GM18520 (cell line): ENCODE measurements around the gene PLEKHH1.
"Not testable (repeated sequence)": the region's sequence is repeated elsewhere in the genome, so short reads cannot be mapped to it uniquely, and the experiment has no call there.

ENCODE experiments used
- ATAC-seq: cut with Tn5 transposase; IDR thresholded peaks from one replicate; pipeline ENCODE4 v1.9.1; 2021; ENCODE audit not compliant: unreplicated experiment

PLEKHH1 gene

DNA sequence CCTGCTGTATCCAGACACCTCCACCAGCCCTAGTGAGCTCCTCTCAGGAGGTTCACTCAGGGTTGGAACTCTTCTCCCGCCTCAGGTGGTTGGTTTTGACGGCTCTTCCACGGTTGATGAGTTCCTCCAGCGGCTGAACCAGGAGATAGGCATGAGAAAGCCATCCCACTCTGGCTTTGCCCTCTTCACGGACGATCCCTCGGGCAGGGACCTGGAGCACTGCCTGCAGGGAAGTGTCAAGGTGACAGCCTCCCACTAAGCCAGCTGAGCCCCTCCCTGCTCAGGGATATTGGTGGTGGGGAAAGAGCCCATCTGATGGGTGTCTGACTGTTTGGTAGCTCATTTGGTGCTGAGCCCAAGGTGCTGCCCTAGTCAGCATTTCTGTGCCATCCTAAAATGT lies 46.5 kb downstream of the PLEKHH1 start:
- no peak for ATAC-seq

DNA sequence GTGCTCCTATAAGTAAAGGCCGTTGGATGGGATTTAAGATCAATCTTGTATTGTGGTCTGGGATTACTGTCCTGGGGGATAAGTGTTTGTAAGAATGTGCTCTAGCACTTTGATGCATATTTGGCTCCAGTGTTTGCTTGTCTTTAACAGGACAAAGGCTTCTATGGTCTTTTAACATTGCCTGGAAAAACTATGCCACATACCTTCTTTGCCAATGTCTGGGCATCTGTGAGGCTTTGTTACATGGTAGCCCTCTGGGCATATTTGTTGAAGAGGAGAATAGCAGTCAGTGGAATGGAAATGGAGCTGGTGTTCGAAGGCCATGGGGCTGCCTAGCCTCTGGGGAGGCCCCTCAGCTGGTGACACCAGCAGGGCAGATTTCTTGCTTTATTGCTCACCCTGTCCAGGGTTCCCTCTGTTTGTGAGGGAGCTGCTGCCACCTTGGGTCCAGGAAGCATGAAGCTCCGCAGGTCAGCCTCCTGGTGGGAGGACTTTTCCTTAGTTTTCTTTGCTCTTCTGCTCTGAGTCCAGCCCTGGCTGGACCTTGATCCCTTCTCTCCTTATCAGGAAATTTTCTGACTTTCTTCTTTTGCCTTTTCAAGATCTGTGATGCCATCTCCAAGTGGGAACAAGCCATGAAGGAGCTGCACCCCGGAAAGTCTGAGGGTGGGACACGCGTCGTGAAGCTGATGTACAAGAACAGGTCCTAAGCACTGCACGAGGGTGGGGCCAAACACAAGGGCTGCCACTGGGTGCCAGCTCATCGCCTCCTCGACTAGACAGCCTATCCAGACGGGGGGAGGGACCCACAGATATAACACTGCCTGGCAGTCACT lies 47.5 kb downstream of the PLEKHH1 start:
- ATAC-seq: no peak

DNA sequence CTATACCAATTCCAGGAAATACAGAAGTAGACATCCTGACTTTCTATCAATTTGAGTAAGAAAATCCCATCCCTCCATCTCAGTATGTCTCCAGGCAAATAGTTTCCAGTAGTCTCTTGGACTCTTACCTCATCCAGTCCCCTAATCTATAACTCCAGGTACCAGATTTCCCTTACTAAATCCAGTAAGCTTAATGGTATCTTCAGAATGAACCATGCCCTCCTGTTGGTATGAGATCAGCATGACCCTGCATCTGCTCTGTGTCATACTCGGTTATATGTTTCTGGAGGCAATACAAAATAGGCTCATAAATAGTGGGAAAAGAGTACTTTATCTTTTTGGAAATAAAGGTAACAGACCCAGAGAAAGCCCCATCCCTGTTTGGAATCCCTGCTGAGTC lies 48.6 kb downstream of the PLEKHH1 start:
- ATAC-seq: no peak

DNA sequence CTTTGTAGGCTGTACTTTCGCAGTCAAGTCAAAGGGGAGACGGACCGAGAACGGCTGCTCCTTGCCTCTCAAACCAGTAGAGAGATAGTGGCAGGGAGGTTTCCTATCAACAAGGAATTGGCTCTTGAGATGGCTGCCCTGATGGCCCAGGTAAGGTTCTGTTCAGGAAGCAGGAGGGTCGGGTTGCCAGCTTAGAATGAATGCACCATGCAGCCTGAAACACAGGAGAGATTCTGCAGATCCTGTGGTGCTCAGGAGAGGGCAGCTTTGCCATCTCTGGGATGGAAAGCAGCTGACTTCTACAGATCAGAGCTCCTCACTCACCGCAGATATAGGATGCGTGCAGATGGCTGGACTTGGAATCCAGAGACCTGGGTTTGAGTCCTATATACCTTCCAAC lies 49.0 kb downstream of the PLEKHH1 start:
- ATAC-seq: no peak

DNA sequence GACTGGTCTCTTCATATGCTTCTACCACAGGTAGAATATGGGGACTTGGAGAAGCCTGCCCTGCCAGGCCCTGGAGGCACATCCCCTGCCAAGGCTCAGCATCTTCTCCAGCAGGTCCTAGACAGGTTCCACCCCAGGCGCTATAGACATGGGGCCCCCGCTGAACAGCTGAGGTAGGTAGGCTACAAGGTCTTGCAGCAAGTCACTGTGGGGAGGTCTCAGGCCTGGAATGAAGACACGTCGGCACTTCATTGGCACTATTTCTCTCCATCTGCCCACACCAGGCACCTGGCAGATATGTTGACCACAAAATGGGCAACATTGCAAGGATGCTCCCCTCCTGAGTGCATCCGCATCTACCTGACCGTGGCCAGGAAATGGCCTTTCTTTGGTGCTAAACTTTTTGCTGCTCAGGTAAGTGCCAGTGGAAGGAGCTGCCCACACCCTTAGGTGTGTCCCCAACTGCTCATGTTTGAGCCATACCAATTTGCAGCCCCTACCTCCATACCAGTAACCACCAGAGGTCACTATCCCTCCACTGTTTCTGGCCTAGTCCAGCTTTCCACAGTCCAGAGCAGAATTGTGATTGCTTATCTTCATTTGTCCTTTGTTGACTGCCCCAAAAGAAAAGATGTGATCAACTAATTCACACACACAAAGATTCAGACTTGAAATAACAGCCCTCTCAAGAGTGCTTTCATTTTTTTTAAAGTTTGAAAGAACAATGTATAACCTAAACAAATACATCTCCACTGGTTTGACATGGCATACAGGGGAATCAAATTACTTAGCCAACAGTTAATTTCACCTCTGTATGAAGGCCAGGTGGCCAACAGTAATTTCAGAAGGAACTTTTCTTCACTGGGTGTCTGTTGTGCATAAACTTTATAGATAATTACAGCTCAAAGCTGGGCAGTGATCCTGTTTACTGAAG lies 50.9 kb downstream of the PLEKHH1 start:
- no peak for ATAC-seq

DNA sequence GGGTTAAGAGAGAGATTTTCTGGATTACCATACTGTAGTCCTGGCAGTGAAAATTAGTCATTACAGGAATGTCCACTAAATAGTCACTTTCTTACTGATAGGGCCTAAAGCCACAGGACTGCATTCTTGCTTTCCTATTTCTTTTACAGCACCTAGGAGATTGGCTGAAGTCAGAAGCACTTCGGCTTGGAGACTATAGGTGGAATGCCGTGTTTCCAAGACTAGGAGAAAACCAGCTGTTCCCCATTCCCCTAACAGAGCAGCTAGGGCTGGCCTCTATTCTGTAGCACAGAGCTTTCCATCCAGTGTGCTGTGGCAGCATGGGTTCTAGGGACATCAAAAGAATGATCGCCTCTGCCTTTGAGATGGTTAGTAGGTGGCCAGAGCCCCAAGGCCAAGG lies 51.9 kb downstream of the PLEKHH1 start:
- no peak for ATAC-seq

DNA sequence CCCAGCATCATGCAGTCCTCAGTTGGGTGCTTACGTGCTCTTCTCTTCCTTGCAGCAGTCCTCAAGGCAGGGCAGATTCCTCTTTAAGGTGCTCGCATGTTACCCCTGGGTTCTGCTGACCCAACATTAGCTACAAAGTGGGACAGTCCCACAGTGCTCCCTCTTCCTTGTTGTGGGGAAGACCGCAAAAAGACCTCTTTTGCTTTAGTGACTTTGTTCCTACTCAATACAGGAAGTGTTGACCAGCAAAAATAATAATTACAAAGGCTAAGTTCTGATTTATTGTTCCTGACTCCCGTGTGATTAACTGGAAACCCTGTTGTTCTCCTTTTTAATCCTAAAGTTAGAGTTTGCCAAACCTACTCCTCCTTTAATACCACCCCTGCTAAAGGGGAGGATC lies 53.3 kb downstream of the PLEKHH1 start:
- no peak for ATAC-seq

DNA sequence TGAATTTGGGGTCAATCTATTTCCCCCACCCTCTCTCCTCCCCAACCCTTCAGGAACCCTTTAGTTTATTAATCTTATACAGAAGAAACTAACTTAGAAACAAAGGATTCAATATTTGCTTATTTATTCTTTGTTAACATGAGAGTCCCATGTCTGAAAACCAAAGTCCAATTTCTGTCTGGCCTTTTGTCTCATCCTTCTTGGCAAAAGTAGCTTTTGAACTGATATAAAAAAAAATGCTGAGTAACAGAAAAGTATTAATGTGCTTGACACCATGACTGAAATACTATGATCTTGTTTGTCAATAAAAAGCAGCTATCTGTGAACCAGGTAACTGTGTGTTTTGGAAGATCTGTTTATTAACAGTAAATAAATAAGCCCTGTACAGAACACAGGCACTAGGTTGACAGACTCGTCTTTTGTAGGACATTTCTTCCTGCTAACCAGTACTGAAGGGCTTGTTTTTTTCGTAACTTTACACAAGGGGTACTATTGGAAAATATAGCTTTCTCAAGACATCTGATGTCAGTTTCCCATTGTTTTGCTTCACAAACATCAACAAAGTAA lies 56.2 kb downstream of the PLEKHH1 start:
- no peak for ATAC-seq

DNA sequence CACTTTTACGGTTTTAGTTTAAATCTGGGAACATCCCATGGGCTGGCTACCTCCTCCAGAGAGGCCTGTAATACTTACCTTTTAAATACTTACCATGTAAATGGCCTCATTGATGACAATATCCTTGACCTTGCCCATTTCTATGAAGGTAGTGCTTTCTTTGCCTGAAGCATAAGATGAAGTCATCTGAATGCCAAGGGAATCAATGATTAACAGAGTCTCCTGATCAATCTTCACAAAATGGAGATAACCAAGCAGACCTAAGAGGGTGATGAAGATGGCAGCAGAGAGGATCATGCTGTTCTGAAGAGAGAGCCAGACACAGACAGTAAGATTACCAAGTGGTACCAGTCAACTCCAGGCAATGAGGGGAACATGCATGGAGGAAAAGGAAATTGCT lies 60.6 kb downstream of the PLEKHH1 start:
- ATAC-seq: not testable (repeated sequence)

DNA sequence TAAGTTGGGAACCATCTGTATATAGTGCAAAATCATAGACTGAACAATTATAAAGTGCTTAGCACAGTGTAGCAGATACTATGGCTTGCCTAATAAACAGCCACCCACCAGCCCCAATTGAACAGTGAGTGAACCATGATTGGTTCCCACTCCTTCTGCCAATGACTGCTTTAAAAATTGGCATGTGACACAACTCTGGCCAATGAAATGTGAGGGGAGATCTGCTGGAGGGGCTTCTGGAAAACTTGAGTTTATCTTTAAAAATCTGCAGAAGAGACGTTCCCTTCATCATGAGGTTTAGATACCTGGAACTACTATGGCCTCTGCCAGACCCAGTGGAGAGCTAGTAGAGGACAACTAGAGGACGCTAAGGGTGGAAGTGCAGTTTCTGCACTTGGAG lies 62.3 kb downstream of the PLEKHH1 start:
- ATAC-seq: no peak

DNA sequence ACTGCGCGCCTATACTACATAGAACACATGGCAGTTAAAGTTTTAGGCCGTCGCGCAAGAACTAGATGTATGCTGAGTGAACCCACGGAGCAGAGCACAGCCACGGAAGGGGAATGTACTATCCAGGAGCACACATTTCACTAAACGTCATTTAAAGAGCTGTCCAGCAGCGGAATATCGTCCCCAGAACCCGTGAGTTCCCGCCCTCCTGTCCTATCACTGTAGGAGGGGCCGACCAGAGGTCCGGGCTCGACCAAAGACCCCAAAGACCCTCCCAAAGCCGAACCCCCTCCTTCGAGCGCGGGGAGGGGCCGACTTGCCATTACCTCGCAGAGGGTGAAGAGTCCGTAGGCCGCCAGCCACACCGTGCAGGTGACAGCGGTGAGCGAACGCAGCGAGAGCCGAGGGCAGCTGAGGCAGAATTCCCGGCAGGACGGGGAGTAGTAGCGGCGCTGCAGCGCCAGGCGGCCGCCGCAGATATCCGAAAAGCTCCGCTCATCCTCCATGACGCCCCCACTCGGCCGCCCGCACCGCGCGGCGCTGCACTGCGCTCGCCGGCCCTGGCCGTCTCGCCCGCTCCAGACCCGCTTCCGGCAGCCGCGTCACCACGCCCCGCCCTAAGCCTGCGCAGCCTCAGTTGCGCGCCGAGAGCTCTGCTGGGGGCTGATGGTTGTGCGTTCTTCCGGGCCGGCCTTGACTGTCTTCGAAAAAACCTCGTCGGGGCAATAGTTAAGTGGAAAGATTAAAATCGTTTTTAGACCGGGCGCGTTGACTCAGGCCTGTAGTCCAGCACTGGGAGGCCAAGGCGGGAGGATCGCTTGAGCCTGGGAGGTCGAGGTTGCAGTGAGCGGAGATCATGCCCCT lies 66.8 kb downstream of the PLEKHH1 start, which contains the start of gene PIGH:
Gene PIGH (minus strand): TSS at position 571 of the 864 bp plus-strand sequence. CDS start 65 bp downstream, at position 506.
- ATAC-seq: peak; percentile 87

DNA sequence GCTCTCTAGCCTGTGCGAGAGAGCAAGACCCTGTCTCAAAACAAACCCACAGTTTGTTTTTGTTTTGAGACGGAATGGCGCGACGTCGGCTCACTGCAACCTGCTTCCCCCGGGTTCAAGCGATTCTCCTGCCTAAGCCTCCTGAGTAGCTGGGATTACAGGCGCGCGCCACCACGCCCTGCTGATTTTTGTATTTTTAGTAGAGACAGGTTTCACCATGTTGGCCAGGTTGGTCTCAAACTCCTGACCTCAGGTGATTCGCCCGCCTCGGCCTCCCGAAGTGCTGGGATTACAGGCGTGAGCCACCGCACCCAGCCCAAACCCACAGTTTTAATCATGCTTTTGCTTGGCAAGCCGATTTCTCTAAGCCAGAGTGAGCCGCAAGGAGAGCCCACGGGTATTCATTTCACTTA lies 67.5 kb downstream of the PLEKHH1 start:
- ATAC-seq: not testable (repeated sequence)

DNA sequence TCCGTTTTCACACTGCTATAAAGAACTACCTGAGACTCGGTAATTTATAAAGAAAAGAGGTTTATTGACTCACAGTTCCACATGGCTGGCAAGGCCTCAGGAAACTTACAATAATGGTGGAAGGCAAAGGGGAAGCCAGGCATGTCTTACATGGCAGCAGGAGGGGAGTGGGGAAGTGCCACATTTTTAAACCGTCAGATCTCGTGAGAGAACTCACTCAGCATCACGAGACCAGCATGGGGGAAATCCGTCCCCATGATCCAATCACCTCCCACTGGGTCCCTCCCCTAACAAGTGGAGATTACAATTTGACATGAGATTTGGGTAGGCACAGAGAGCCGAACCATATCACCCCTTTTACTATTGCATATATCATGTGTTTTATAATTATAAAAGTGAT lies 69.0 kb downstream of the PLEKHH1 start:
- no peak for ATAC-seq

DNA sequence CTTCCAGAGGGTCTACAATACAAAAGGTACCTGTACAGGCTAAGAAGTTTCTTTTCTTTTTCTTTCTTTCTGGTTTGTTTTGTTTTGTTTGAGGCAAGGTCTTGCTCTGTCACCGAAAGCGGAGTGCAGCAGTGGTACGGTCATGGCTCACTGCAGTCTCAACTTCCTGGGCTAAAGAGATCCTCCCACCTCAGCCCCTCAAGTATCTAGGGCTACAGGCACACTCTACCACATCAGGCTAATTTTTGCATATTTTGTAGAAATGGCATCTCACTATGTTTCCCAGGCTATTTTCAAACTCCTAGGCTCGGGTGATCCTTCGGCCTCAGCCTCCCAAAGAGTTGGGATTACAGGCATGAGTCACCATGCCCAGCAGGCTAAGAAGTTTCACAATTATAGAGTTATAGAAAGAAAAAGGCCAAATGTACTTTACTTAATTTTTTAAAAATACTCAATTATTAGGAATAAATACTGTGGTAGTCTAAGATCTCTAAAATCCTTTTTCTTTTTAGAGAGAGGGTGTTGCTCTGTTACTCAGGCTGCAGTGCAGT lies 70.0 kb downstream of the PLEKHH1 start:
- peak; percentile 38 for ATAC-seq

DNA sequence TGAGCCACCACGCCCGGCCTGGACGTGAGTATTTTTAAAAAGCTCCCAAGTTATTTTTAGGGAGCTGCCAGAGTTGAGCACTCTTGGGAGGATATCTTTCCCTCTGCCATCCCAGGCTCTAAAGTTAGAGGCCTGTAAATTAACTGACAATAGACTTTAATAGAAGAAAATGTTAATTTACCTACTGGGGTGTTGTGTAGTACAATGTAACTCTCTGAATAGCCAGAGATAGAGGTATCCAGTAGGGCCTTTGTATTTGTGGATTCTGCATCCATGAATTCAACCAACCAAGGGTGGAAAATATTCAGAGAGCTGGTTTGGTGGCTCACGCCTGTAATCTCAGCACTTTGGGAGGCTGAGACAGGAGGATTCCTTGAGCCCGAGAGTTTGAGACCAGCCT lies 74.6 kb downstream of the PLEKHH1 start:
- no peak for ATAC-seq

DNA sequence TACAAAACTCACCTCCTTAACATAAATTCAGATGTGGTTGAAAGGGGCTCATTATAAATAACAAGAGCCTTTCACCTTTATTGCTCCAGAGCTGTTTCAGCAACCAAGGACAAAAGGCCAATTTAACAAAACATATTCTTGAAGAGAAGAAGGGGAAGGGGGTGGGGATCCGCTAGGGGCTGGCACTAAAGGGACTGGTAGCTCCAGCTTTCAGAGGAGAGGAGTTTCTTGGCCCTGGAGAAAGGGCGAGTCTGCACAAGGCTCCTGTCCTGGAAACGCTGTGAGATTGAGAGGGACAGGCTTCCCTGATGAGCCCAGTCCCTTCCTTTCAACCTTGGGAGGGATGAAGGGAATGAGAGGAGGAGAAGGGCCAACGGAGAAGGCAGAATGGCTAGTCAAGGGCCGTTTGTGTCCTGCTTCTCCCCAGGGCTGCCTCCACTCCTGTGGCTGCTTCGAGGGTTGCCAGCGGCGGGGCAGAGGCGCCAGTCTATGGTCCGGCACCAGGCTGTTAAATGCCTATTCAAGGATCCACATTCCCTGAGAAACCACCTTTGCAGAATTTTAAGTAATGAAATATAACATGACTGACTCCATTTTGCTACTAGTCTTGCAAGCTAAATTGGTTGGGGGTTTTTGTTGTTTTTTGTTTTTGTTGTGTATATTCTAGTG lies 76.7 kb downstream of the PLEKHH1 start:
- ATAC-seq: no peak

DNA sequence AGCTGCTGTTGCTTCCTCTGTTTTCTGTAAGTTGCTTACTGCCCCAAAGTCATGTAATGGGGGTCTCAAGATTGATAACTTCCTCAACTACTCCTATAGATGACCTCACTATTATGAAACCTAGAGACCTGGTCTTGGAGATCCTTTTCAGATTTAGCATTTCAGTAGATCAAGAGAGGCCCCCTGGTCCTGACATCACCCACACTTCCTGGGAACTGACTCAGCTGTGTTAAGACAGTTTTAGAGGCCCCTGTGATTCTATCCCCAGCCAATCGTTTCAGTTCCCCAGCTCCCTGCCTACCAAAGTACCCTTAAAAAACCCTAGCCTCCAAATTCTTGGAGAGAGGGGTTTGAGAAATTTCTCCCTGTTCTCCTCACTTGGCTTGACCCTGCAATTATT lies 77.4 kb downstream of the PLEKHH1 start:
- no peak for ATAC-seq

DNA sequence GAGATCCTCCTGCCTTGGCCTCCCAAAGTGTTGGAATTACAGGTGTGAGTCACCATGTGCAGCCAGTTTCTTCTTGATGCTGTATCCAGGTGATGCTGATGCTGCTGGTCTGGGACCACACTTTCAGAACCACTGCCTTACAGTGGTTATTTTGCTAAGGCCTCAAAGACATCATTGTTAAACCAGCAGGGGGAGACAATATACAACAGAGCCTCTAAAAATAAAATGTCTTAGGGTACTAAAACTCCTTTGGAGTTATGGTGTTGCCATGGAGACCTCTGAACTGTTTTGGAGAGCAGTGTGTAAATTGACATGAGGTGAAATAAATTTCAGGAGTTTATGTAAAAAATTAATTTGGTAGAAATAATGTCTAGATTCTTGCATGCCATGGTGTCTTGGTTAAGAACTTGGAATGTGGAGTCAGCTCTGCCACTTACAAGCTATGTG lies 85.5 kb downstream of the PLEKHH1 start:
- ATAC-seq: no peak

DNA sequence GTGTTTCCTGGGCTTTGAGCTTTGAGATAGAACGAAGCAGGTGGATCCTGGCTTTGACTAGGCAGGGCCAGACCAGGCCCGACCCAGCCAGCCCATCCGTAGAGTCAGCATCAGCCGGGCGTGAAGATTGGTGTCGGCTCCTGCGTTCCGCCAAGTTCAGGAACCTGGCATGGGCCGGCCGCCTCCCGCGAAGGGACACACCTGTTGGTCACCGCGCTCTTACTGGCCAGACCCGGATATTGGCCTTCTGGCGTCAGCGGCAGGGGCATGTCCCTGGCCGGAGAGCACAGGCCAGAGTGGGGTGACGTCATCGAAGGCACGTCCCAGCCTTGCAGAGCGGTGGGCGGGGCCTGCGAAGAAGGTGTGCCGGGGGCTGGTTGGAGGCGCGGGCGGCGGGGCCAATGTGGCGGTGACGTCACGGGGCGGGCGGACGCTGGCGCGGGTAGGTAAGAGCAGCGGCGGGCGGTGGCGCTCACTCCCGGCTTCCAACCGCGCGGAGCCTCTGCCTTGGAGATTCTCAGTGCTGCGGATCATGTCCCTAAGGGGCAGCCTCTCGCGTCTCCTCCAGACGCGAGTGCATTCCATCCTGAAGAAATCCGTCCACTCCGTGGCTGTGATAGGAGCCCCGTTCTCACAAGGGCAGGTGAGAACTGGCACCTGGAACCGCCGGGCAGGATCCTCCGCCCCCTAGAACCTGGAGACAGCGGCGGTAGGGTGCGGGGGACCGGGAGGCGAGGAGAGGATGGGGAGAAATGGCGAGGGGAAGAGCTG lies 86.5 kb downstream of the PLEKHH1 start, which contains the start of gene ARG2:
Gene ARG2 (plus strand): TSS at position 475 of the 771 bp plus-strand sequence. CDS start 58 bp downstream, at position 533.
- peak; percentile 83 for ATAC-seq
